Esophagus mucosa (tissue), 1 donor: ENCODE measurements around the gene CMIP. TPM values are rescaled to one million over a fixed set of nuclear protein-coding genes. Genes with fewer than 3 reads are reported as not detected.

Source experiments
- ATAC-seq: fragments of 200-7000 bp; cut with Tn5 transposase; one replicate; pipeline ENCODE4 v1.9.1; 2020
- total RNA-seq: library from RNA; stranded (reverse); gene quantifications from one replicate; pipeline ENCODE4 v1.2.4, GENCODE V29; 2023
- donor health status: DM: yes; HTN: yes; CAD: no.

The CMIP gene
- total RNA-seq, 1 donor from 2014 or later, result 47.0 TPM

- ATAC-seq, result peak; percentile 38
Measured at GRCh38 chr16:81608523-81609209, 164.1 kb downstream of the CMIP start.

- no peak for ATAC-seq
Measured at GRCh38 chr16:81609323-81609892, 164.8 kb downstream of the CMIP start.

- ATAC-seq, result peak; percentile 30
Measured at GRCh38 chr16:81610144-81610842, 165.7 kb downstream of the CMIP start.

- no peak for ATAC-seq
Measured at GRCh38 chr16:81610936-81611335, 166.3 kb downstream of the CMIP start.

GRCh38 chr16:81611721-81612120, 167.1 kb downstream of the CMIP start:
- no peak for ATAC-seq

GRCh38 chr16:81612351-81613163, 167.9 kb downstream of the CMIP start:
- ATAC-seq, result no peak

GRCh38 chr16:81614171-81614570, 169.6 kb downstream of the CMIP start:
- ATAC-seq, result no peak

GRCh38 chr16:81614654-81615359, 170.2 kb downstream of the CMIP start:
- no peak for ATAC-seq

GRCh38 chr16:81615411-81615810, 170.8 kb downstream of the CMIP start:
- no peak for ATAC-seq

- ATAC-seq, result no peak
Measured at GRCh38 chr16:81615833-81616232, 171.2 kb downstream of the CMIP start.

- ATAC-seq, result peak; percentile 24
Measured at GRCh38 chr16:81616321-81617020, 171.9 kb downstream of the CMIP start.

- no peak for ATAC-seq
Measured at GRCh38 chr16:81617021-81617346, 172.4 kb downstream of the CMIP start.

- no peak for ATAC-seq
Measured at GRCh38 chr16:81618187-81618586, 173.6 kb downstream of the CMIP start.

GRCh38 chr16:81618661-81619060, 174.1 kb downstream of the CMIP start:
- ATAC-seq, result peak; percentile 27

GRCh38 chr16:81620029-81620428, 175.4 kb downstream of the CMIP start:
- no peak for ATAC-seq

GRCh38 chr16:81620796-81621195, 176.2 kb downstream of the CMIP start:
- no peak for ATAC-seq

GRCh38 chr16:81621496-81621895, 176.9 kb downstream of the CMIP start:
- ATAC-seq, result peak; percentile 82

- no peak for ATAC-seq
Measured at GRCh38 chr16:81623365-81624102, 178.9 kb downstream of the CMIP start.

GRCh38 chr16:81624403-81624759, 179.8 kb downstream of the CMIP start:
- ATAC-seq, result no peak

GRCh38 chr16:81624760-81625543, 180.3 kb downstream of the CMIP start:
- peak; percentile 86 for ATAC-seq
